ENCODE results near the gene HAL. TPM values are rescaled to one million over a fixed set of nuclear protein-coding genes. Genes with fewer than 3 reads are reported as not detected.

The HAL gene
- total RNA-seq, 1 experiment from 2014 or later, result 1.5 TPM

DNA sequence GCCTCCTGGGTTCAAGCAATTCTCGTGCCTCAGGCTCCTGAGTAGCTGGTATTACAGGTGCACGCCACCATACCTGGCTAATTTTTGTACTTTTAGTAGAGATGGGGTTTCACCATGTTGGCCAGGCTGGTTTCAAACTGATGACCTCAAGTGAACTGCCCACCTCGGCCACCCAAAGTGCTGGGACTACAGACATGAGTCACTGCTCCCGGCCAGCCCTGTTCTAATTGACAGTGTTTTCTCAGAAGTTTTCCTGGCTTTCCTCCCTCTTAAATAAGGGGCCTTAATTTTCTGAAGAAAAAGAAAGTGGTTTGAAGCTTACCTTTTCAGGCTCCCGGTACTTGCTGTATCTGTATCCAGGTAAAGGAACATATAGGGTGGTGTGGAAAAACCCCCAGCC, 1.7 kb downstream of the HAL start:
- Histone ChIP-seq H3K27me3 (ENCODE audit: low read length) (no peaks in the 10 kb centered on the region), H3K4me1 (ENCODE audit: insufficient read depth, low read length) (no peaks in the 10 kb centered on the region), H2AFZ (ENCODE audit: low read length) (no peak overlapping the region), H3K79me2 (ENCODE audit: low read length) (no peaks in the 10 kb centered on the region), H4K20me1 (ENCODE audit: low read length) (no peaks in the 10 kb centered on the region), H3K36me3 (ENCODE audit: low read depth, low read length) (no peaks in the 10 kb centered on the region), H3K9me2 (replicated peaks; ENCODE audit: low read length) (no peaks in the 10 kb centered on the region), H3K9ac (ENCODE audit: low read length) (no peak overlapping the region), H3K27ac (ENCODE audit: low read length) (no peak overlapping the region), H3K9me3 (ENCODE audit: low read length) (no peaks in the 10 kb centered on the region), H3F3A (ENCODE audit: low read length, unreplicated experiment) (no peaks in the 10 kb centered on the region), H3K4me3 (ENCODE audit: low read length) (no peak overlapping the region), H3K4me2 (ENCODE audit: low read length) (no peak overlapping the region)
- POLR2A ChIA-PET (ENCODE audit: unreplicated experiment), result no interaction called here
- no TSS peak for BruUV-seq (replicated peaks)
- no peak for ATAC-seq
- CTCF ChIA-PET, result no interaction called here
- TF ChIP-seq EZH2 (IDR thresholded peaks at IDR 0.05; ENCODE audit: low read length, unreplicated experiment) (no peak), EZH2phosphoT487 (IDR thresholded peaks at IDR 0.05; ENCODE audit: borderline replicate concordance, low read length) (no peak)
- TF ChIP-seq, protein P1, sequence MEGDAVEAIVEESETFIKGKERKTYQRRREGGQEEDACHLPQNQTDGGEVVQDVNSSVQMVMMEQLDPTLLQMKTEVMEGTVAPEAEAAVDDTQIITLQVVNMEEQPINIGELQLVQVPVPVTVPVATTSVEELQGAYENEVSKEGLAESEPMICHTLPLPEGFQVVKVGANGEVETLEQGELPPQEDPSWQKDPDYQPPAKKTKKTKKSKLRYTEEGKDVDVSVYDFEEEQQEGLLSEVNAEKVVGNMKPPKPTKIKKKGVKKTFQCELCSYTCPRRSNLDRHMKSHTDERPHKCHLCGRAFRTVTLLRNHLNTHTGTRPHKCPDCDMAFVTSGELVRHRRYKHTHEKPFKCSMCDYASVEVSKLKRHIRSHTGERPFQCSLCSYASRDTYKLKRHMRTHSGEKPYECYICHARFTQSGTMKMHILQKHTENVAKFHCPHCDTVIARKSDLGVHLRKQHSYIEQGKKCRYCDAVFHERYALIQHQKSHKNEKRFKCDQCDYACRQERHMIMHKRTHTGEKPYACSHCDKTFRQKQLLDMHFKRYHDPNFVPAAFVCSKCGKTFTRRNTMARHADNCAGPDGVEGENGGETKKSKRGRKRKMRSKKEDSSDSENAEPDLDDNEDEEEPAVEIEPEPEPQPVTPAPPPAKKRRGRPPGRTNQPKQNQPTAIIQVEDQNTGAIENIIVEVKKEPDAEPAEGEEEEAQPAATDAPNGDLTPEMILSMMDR (conservative IDR thresholded peaks at IDR 0.05; ENCODE audit: low read depth, low read length), result no peak
- intact Hi-C loops (cut with micrococcal nuclease), result no loop called here
- no peak for DNase-seq

DNA sequence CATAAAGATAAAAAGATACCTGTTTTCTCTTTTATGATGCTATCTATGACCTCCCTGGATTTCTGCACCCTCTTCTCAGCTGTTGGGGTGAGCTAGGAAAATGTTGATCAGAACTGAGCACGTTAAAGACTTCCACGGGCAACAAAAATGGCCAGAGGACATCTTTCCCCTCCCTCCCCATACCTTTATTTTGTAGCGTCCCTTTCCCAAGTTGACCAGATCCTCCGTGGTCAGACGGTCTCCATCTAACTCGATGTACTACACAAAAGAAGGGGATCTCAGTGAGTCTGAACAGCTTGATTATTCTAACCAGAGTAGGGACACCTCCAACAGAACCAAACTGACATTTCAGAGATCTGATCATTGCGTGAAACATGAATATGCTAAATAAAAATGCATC, 2.2 kb downstream of the HAL start:
- ChIA-PET CTCF (no interaction called here), POLR2A (ENCODE audit: unreplicated experiment) (no interaction called here)
- H2AFZ ChIP-seq (ENCODE audit: low read length), result no peak overlapping the region
- no peaks in the 10 kb centered on the region for H3K36me3 ChIP-seq (ENCODE audit: low read depth, low read length)
- ATAC-seq, result no peak
- H3F3A ChIP-seq (ENCODE audit: low read length, unreplicated experiment), result no peaks in the 10 kb centered on the region
- H3K4me2 ChIP-seq (ENCODE audit: low read length), result no peak overlapping the region
- intact Hi-C loops (cut with micrococcal nuclease), result no loop called here
- H3K9me3 ChIP-seq (ENCODE audit: low read length), result no peaks in the 10 kb centered on the region
- H3K27ac ChIP-seq (ENCODE audit: low read length), result no peak overlapping the region
- H4K20me1 ChIP-seq (ENCODE audit: low read length), result no peaks in the 10 kb centered on the region
- no TSS peak for BruUV-seq (replicated peaks)
- DNase-seq, result no peak
- TF ChIP-seq EZH2 (IDR thresholded peaks at IDR 0.05; ENCODE audit: low read length, unreplicated experiment) (no peak), EZH2phosphoT487 (IDR thresholded peaks at IDR 0.05; ENCODE audit: borderline replicate concordance, low read length) (no peak)
- TF ChIP-seq, protein P1 (conservative IDR thresholded peaks at IDR 0.05; ENCODE audit: low read depth, low read length), result no peak
- H3K4me3 ChIP-seq (ENCODE audit: low read length), result no peak overlapping the region
- H3K9ac ChIP-seq (ENCODE audit: low read length), result no peak overlapping the region
- no peaks in the 10 kb centered on the region for H3K4me1 ChIP-seq (ENCODE audit: insufficient read depth, low read length)
- no peaks in the 10 kb centered on the region for H3K27me3 ChIP-seq (ENCODE audit: low read length)
- no peaks in the 10 kb centered on the region for H3K9me2 ChIP-seq (replicated peaks; ENCODE audit: low read length)
- H3K79me2 ChIP-seq (ENCODE audit: low read length), result no peaks in the 10 kb centered on the region

DNA sequence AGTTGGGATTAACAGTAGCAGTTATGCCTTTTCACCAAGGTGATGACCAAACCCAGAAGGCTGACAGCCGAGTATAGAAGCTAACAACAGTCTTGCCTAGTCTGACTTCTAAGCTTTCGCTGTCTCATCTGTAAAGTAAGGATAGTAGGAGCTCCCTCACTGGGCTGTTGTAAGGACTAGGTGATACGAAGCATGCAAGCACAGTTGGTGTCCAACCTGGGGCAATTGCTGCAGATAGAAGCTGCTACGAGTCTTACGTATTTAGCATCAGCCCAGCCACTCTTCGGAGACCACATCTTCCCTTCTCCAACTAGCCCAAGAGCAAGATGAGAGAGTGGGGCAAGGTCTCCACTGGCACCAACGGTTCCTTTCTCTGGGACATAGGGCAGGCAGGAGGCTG, 6.0 kb downstream of the HAL start:
- Histone ChIP-seq H3K27me3 (ENCODE audit: low read length) (no peaks in the 10 kb centered on the region), H3K4me1 (ENCODE audit: insufficient read depth, low read length) (no peaks in the 10 kb centered on the region), H3F3A (ENCODE audit: low read length, unreplicated experiment) (no peaks in the 10 kb centered on the region), H3K27ac (ENCODE audit: low read length) (no peak overlapping the region), H3K36me3 (ENCODE audit: low read depth, low read length) (no peaks in the 10 kb centered on the region), H2AFZ (ENCODE audit: low read length) (no peak overlapping the region), H3K9ac (ENCODE audit: low read length) (no peak overlapping the region), H3K9me2 (replicated peaks; ENCODE audit: low read length) (no peaks in the 10 kb centered on the region), H3K4me3 (ENCODE audit: low read length) (no peak overlapping the region), H4K20me1 (ENCODE audit: low read length) (no peaks in the 10 kb centered on the region), H3K79me2 (ENCODE audit: low read length) (no peaks in the 10 kb centered on the region), H3K4me2 (ENCODE audit: low read length) (no peak overlapping the region), H3K9me3 (ENCODE audit: low read length) (no peaks in the 10 kb centered on the region)
- no peak for ATAC-seq
- ChIA-PET POLR2A (ENCODE audit: unreplicated experiment) (no interaction called here), CTCF (no interaction called here)
- DNase-seq, result no peak
- intact Hi-C loops (cut with micrococcal nuclease), result no loop called here
- no TSS peak for BruUV-seq (replicated peaks)
- no peak for TF ChIP-seq EZH2 (IDR thresholded peaks at IDR 0.05; ENCODE audit: low read length, unreplicated experiment)
- no peak for TF ChIP-seq EZH2phosphoT487 (IDR thresholded peaks at IDR 0.05; ENCODE audit: borderline replicate concordance, low read length)
- TF ChIP-seq, protein P1 (conservative IDR thresholded peaks at IDR 0.05; ENCODE audit: low read depth, low read length), result no peak

Data from PC-3 (cell line).